CD4-positive, alpha-beta T cell treated with Interferon alpha-2 for 1 hour (primary cell): ENCODE results near the gene CNKSR3.
"Not testable (repeated sequence)": the region's sequence is repeated elsewhere in the genome, so short reads cannot be mapped to it uniquely, and the experiment has no call there.

Source experiments
- DNase-seq, 2 donors: peaks; one replicate each; pipeline ENCODE4 v3.0.0-alpha.2; 2020 to 2022

CNKSR3 gene

DNA sequence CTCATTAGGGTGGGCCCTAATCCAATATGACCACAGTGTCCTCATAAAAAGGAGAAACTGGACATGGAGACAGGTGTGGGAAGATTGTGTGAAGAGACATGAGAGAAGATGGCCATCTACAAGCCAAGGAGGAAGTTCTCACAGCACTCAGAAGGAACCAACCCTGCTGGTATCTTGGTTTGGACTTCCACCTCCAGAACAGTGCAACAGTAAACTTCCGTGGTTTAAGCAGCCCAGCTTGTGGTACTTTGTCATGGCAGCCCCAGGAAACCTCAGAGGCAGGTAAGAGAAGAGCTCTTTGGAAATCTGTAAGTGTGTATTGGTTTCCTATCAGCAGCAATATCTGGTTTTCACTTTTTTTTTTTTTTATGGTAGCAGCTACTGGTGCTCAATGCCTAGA is 16.5 kb upstream of the CNKSR3 start:
- no peak for DNase-seq

DNA sequence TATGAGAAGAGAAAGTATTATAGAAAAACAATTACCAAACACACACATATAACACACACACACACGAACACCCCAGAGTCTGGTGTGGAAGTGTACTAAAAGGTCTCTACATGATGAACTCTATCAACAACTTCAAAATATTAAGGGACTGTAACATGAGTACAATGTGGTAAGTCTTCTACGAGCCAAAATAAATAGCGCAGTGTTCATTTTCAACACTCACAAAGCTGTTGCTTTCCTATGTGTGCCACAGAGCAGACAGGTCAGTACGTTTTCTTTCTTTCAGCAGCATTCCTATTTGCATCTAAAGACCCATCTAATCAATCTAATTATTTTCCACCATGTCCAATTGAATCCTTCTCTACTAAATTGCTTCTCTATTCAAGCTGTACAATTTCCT is 12.1 kb upstream of the CNKSR3 start:
- DNase-seq = no peak

DNA sequence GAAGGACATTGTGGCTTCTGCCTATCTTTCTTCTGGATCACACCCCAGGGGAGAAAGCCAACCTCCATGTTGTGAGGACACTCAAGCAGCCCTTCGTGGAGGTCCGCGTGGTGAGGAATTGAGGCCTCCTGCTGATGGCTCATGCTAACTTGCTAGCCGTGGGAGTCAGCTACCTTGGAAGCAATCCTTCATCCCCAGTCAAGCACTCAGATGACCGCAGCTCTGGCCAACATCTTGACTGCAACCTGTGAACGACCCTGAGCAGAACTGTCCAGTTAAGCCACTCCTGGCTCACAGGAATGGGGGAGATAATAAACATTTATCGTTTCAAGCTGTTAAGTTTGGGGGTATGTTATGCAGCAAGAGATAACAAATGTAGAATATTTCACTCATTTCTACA is 10.9 kb upstream of the CNKSR3 start:
- DNase-seq = no peak

DNA sequence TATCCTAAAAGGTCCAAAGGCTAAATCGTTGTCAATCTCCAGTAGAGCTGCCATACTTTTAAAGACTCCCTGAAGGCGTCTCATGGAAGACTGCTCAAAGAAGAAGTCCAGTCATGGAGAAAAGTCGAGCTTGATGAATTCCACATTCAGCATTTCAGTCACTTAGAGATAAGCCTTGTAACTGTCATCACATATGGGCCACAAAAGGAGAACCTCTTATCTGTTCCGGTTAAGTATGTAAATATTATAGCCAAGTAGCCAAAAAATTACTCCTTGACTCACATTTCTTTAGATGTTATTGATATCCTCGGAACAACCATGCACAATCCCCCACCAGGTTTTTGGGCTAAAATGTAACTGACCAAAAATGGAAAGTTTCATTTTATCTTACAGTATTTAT is 9.8 kb upstream of the CNKSR3 start:
- DNase-seq = no peak

DNA sequence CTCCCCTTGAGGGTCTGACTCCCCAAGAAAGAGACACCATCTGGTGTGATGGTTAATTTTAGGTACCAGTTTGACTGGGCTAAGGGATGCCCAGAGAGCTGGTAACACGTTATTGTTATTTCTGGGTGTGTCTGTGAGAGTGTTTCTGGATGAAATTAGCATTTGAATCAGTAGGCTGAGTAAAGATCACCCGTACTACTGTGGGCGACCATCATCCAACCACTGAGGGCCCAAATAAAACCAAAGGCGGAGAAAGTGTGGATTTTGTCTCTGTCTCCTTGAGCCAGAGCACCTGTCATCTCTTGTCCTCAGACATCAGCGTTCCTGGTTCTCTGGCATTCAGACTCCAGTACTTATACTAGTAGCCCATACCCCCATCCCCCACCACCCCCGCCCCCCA is 7.9 kb upstream of the CNKSR3 start:
- DNase-seq = no peak

DNA sequence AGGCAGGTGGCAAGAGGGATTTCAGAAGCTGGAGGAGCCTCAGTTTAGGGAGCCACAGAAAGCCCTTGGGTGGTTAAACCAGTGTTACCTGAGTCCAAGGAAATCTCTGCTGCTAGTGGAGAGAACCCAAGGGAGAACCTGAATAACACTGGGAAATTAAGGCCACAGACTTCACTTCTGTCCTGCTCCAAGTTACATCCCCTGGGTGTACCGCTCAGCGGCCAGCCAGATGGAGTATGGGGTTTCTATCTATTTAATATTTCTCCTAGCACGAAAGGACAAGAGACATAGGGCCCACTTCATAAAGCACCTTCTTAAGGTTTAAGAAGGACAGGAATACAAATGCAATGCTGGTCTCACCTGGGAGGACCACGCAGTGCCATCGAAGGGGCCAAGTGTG is 5.8 kb upstream of the CNKSR3 start:
- no peak for DNase-seq

DNA sequence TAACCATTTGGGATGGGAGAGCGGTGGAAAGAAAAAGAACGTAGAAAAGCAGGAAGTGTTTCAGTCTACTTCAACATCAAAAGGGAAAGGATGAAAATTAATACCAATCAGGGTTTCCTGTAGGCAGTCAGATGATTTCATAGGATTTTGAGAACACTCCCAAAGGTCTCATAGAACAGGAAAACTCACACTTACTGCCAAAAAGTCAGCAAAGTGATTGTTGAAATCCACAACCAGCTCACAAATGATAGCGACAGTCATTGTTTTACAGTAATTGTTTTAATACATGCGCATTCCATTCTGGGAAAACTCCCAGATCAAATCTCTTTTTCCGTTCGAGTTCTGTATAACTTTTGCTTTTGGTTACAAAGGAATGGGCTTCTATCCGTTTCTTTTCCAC is 5.3 kb upstream of the CNKSR3 start:
- no peak for DNase-seq

DNA sequence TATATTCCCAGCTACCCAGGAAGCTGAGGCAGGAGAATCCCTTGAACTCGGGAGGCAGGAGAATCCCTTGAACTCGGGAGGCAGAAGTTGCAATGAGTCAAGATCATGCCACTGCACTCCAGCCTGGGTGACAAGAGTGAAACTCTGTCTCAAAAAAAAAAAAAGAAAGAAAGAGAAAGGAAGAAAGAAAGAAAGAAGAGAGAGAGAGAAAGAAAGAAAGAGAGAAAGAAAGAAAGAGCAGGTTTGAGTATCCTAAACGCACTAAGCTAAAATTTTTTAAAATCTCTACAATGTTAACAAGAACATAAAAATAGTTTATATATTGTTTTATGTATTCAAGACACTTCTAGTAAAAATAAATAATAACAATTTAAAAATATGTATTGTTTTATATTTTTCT is 4.6 kb upstream of the CNKSR3 start:
- not testable (repeated sequence) for DNase-seq

DNA sequence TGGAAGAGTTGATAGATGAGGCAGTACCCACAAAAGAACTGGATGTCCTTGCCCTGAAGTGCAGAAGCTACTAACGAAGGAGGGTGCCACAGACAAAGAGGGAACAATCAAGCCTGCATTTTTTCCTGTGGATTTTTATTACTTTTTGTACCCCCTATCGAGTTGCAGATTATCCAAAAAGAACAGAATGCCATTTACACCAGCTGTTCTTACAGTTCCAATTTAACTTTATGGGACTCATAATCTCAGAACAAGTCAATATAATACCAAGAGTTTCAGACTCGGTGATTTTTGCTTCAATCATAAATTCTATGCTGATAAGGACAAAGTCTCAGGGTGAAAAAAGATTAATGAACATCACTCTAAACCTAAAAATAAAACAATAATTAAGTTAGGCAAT is 4.0 kb upstream of the CNKSR3 start:
- no peak for DNase-seq

DNA sequence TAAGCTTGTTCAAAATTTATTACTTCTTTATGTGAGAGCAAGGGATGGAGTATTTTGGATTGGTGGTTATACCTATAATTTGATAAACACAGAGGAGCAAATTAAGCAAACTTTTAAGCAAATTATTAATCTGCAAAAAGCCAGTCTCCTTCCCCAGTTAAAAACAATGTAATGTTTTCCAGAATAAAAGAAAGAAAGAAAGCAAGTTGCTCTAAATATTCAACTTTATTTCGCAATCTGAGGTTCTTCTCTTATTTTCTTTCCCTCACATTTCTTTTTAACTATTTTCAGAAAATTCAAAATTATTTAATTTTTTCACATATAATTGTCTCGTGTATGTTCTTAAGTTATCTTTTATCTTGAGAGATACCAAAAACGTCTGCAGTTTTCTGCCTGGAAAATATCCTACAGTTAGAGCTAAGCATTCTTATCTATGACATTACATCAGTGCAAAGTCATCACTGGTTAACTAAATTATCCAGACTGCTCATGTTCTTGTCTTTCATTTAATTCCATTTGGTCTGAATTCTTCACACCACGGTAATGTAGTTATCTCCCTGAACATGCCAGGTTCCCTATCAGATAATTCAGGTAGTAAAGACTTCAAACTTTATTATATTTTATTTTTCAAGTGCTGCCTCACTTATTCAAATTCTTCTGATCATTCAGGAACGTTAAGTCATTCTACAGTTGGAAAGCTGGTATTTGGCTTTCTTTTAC is 3.3 kb upstream of the CNKSR3 start:
- no peak for DNase-seq

DNA sequence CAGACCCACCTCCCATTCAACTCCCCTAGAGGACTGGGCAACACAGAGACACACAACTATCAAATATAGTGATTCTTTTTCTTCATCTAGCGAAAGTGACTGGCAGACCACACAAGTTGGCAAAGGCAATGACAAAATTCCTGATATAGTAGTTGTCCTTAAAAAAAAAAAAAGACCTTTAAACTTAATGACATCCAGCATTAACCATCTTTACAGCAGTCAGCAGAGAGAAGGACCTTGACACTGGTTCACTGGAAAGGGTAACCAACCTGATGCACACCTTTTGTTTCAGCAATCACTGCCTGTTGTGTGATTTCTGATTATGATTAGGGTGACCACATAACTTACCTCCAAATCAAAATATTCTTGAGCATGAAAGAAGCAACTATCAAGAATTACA is 1.7 kb upstream of the CNKSR3 start:
- no peak for DNase-seq

DNA sequence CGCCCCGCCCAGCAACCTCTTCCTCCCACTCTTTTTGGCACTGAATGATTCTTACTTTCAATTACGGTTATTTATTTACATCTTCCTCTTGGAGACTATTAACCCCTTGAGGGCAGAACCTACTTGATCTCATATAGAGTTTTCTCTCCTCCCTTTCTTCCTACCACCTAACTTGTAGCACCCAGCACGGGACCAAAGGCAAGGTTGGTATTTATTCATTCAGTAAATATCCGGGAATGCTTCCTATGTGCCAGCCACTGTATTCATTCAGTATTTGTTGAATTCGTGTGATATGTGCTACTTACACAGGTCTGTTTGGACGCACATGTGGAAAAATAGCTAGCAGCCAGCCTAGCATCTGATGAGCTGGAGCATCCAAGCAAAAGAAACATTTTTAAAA is 1.3 kb upstream of the CNKSR3 start:
- DNase-seq = no peak

DNA sequence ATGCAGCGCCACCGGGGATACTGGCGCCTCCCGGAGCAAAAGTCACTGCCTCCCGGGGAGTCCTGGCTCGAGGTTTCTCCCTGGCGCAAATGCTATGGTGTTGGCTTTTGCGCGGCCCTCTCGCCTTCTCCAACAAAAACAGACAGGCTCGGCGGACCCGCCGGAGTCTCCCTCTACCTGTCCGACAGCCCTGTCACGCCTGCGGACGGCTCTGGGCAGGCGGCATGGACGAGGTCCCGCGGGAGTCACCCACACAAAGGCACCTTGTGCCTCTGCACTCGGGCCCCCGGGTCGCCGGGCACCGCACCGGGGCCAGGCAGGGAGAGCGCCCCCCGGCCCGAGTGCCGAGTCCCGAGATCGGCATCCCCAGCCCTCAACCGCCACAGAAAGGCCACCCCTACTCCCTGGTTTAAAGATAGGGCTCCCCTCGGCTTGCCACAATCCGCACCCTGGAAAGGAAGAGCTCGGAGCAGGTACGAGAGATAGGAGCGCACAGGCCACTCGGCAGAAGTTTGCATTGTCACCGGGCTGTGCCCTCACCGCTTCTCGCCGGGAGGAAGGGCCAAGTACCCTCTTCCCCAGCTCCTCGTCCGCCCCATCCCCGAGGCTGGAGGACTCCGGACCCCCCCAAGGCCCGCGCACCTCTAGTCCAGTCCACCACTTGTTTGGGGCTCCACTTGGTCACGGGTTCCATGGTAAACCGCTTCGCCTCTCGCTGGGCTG is 903 bp downstream of the CNKSR3 start:
- no peak for DNase-seq

DNA sequence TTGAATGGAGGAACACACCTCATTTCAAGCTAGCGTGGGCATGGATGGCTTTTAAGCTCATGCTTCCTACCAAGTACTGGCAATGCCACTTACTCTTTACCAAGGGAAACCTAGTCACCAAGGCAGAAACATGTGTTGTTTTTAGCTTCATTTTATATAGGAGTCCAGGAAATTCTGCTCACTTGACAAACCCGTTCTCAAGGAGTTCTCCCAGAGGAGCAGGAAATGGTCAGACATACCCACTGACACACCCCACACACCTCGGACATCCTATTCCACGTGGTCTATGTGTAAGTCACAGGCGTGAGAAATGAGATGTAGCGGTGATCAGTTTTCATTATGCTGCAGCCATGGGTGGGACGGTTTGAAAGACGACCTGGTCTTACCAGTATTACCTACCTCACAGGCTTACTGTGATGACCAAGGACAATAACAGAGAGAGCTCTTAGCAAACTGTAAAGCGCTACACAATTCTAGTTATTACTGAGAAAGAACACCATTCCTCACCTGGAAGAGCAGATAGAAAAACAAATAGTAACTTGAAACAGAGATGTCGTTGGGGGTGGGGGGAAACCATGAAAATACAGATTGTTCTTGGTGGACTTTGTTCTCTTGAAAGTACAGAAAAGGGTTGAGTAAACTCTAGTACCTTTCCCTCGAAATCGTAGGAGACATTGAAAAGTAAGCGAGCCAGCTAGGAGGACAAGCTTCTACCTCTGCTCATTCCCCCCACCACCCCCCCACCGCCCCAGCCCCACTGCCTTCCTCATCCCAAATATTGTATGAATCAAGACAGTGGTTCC is 1.7 kb downstream of the CNKSR3 start:
- DNase-seq = no peak

DNA sequence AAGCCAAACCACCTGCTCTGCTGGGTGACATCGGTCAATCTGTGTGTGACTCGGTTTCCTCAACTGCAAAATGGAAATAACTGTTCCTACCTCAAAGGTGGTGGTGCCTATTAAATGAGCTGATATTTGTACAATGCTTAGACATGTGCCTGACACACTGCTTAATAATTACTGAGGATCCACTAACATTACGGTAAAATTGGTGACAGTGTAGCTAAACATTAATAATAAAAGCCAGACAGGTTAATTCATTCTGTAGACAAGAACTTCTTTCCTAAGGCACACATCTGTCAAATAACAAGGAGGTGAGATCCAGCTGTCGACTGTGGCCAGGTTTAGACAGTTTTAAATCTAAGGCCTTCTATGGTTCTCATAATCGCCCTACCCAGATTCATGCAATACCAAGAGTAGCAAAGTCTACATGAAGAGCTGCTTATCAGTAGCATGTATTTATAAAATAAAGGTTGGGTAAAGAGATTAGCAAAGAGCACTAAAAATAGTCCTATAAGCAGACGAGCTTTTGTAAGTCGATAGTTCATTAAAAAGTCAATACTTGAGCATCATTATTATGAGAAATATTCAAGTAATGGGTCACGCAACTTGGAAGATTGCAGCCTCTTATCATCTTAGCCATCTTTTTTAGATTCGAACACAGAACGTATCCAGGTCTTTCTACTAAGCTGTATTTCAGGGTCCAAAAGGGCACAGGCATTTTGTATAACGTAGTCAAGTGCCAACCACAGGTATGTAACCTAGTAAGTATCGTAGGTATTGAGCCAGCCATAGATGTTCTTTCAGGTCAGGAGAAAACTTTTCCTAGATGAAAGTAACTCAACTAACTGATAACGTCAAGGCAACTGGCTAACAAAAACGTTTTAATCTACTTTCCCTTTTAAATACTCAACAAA is 3.2 kb downstream of the CNKSR3 start:
- no peak for DNase-seq

DNA sequence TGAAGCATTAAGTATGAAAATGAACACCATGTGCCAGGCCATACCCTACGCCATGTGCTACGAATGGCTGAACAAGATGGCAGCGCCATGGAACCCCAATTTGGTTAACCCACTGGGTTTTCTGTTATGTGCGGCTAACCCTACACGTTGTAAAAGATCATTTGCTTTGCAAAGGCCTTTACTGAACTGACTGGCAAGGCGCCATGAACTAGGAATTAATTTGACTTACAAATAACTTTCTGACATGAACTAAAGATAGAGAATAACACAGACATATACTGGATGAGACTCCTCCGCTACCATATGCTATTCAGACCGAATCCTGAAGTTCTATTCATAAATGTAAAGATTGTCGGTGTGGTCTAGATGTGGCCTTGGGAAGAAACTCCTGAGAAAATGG is 3.9 kb downstream of the CNKSR3 start:
- DNase-seq = no peak

DNA sequence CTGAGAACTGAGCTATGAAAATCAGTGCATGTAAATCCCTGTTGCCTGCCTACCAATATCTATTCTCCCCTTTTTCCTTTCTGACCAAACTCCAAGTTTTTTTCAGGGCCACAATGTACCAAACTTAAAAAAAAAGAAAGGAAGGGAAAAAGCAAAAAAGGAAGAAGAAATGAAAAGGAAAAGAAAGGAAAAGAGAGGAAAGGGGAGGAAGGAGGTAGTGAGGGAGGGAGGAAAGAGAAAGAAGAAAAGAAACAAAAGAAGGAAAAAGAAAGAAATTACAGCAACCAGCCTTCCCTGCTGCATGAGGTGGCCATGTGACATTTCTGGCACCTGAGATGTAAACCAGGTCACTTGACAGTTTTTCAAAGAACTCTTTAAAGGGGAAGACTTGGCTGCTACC is 4.4 kb downstream of the CNKSR3 start:
- DNase-seq = no peak

DNA sequence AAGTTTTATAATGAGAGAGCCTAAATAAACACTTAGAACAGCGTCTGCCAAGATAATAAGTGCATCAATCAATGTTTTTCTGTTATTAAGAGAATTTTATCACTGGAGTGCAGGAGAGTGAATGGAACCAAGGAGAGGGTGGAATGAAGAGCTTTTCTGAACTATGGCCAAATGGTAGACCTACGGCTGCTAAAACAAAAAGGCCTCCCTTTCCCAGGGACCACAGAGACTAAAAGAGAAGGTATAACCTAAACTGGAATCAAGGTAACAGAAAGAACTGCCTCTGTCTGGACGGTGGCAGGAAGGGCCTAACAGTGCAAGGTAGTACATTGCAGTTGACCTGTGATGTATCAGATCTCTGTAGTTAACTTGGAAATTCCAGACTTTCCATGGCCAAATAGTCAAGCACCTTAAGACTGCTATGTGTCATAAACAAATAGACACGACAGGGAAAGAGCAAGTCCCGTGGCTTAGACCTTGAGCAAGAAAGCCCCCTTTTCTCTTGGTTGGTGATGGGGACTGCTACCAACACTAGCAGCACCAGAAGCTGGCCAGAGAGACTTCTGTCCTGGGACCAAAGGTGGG is 5.5 kb downstream of the CNKSR3 start:
- no peak for DNase-seq

DNA sequence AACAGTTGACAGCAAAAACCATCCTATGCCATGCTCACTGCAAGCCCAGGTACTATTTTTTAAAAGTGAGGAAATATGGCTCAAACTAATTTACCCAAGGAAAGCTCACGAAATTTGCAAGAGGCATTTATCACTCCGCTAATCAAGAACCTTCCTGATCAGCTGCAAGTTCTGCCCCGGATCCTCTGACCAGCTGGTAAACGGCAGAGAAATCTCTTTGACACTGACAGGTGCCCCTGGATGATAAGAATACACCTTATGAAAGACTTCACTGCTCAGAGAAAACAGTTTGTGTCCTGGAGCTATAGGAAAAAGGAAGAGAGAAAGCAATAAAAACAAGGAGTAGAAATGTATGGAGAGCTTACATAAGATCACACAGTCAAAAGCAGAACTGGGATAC is 6.4 kb downstream of the CNKSR3 start:
- no peak for DNase-seq

DNA sequence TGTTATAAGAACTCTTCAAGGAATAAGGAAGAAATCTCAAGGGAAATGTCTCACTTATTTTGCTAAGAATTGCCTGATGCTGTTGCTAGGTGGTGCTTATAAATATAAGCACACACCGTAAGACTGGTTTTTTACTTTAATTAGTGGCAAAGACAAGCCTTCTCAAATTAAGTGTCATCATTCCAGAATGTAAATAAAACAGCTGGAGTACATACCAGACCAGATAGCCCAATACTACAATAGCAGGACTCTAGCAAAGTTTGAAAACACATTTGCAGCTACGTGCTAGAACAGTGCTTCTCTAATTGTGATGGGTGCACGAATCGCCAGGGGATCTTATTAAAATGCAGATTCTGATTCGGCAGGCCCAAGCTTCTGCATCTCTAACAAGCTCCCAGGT is 6.8 kb downstream of the CNKSR3 start:
- no peak for DNase-seq

DNA sequence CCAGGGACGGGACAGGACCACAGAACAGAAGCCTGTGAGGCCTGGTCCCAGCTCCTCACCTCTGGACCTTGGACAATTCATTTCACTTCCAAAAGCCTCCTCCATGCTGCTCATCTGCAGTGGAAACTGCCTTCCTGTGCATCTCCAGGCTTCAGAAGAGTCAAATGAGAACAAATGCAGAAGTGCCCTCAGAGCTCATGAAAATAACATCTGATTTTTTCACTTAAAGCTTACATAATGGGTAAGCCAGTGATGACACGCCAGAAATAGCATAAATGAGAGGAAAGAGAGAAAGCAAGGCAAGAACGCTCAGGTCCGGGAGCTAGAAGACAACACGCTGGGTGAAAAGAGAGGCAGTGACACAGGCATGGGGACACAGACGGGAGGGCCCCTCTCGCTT is 7.9 kb downstream of the CNKSR3 start:
- no peak for DNase-seq

DNA sequence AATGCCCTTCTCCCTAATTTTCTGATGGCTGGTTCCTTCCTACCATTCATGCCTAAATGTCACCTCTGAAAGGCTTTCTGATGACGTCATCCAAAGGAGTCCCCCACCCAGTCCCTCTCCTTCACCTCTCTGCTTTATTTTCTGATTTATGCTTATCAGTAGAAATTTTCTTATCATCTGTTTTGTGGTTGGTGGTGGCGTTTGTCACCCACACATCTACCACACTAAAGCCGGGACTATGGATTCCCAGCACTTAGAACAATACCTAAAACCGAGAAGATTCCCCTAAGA is 9.0 kb downstream of the CNKSR3 start:
- DNase-seq = no peak
